Keratinocyte (primary cell): Measurements from ENCODE around the gene CHST14. TPM values are rescaled to one million over a fixed set of nuclear protein-coding genes. Genes with fewer than 3 reads are reported as not detected.

Experiments
- DNase-seq: peaks from one replicate; pipeline ENCODE4 v3.0.0-alpha.2; 2011; ENCODE audit warnings: low read depth, missing footprints, low spot score
- FAIRE-seq: peaks from 2 replicates; lab custom pipeline; 2011; peaks lifted over from hg19 to GRCh38; lab: Jason Lieb, UNC
- H2AFZ ChIP-seq: 2 replicates; pipeline ENCODE4 v1.6.0; 2012; ENCODE audit warnings: low read length, control low read depth, inconsistent platforms; ENCODE audit not compliant: control insufficient read depth
- H3K27ac ChIP-seq: 2 replicates; pipeline ENCODE4 v1.5.1; 2011; ENCODE audit warnings: low read length; ENCODE audit not compliant: control insufficient read depth, insufficient read depth
- H3K27me3 ChIP-seq: 3 replicates; pipeline ENCODE4 v1.6.0; 2011; ENCODE audit warnings: low read length; ENCODE audit not compliant: control insufficient read depth, insufficient read depth; ENCODE audit errors: extremely low read depth
- H3K36me3 ChIP-seq, 2 experiments: 2 replicates in 1 of 2; 3 replicates in 1 of 2; pipeline ENCODE4 v1.5.1; 2011; ENCODE audit warnings: low read length in 2 of 2, mild to moderate bottlenecking in 1 of 2; ENCODE audit not compliant: control insufficient read depth in 2 of 2, insufficient read depth in 2 of 2; ENCODE audit errors: extremely low read depth in 1 of 2
- H3K4me1 ChIP-seq: 3 replicates; pipeline ENCODE4 v1.5.1; 2011; ENCODE audit warnings: low read length; ENCODE audit not compliant: control insufficient read depth, insufficient read depth; ENCODE audit errors: extremely low read depth
- H3K4me2 ChIP-seq: 3 replicates; pipeline ENCODE4 v1.6.0; 2011; ENCODE audit warnings: low read depth, low read length; ENCODE audit not compliant: control insufficient read depth, insufficient read depth; ENCODE audit errors: extremely low read depth
- H3K4me3 ChIP-seq, 3 experiments: fragments of 200-600 bp in 1 of 3; sonication (generic) in 1 of 3; 2 replicates in 2 of 3; 3 replicates in 1 of 3; pipeline ENCODE4 v1.5.1; 2011 to 2016; ENCODE audit warnings: low read length in 3 of 3, mild to moderate bottlenecking in 3 of 3, control low read depth in 2 of 3, inconsistent platforms in 1 of 3, low read depth in 1 of 3, mixed read lengths in 1 of 3, mixed run types in 1 of 3, moderate library complexity in 1 of 3; ENCODE audit not compliant: control insufficient read depth in 2 of 3, insufficient read depth in 2 of 3; ENCODE audit errors: extremely low read depth in 1 of 3
- H3K79me2 ChIP-seq: 2 replicates; pipeline ENCODE4 v1.6.0; 2012; ENCODE audit warnings: low read length; ENCODE audit not compliant: control insufficient read depth, insufficient read depth
- H3K9ac ChIP-seq: 3 replicates; pipeline ENCODE4 v1.6.0; 2011; ENCODE audit warnings: low read length; ENCODE audit not compliant: control insufficient read depth, insufficient read depth; ENCODE audit errors: extremely low read depth
- H3K9me1 ChIP-seq: 3 replicates; pipeline ENCODE4 v1.6.0; 2011; ENCODE audit warnings: low read length; ENCODE audit not compliant: control insufficient read depth, insufficient read depth; ENCODE audit errors: extremely low read depth
- H3K9me3 ChIP-seq: 2 replicates; pipeline ENCODE4 v1.5.1; 2012; ENCODE audit warnings: low read depth, low read length; ENCODE audit not compliant: control insufficient read depth
- H4K20me1 ChIP-seq: 3 replicates; pipeline ENCODE4 v1.6.0; 2011; ENCODE audit warnings: low read length; ENCODE audit not compliant: control insufficient read depth, insufficient read depth; ENCODE audit errors: extremely low read depth
- EZH2 ChIP-seq: IDR thresholded peaks from one replicate; pipeline ENCODE4 v1.6.1; 2012; ENCODE audit warnings: inconsistent platforms, mild to moderate bottlenecking, low read length, moderate library complexity
- dilution Hi-C: fragments of 300-500 bp; cut with MboI; formaldehyde crosslinking; loops from one replicate; pipeline ENCODE4 v1.7.0; 2020; ENCODE audit warnings: low sequenced_read_pairs; ENCODE audit not compliant: extremely low pct_ligation_motif_present
- polyA plus RNA-seq, 5 experiments: library from polyadenylated mRNA; depleted of rRNA in 3 of 5; stranded (reverse) in 3 of 5; stranded (forward) in 1 of 5; unstranded in 1 of 5; fragments of >200 nt; gene quantifications; 1 replicate in 1 of 5; 2 replicates in 3 of 5; 3 replicates in 1 of 5; pipeline versions ENCODE4 v1.2.1 to v1.2.3, GENCODE V29; 2011 to 2012; ENCODE audit warnings: missing spikeins in 2 of 5, low read depth in 1 of 5, low replicate concordance in 1 of 5
- TF ChIP-seq, protein P1 (sequence below), 3 experiments: IDR thresholded peaks in 1 of 3; conservative IDR thresholded peaks in 1 of 3; optimal IDR thresholded peaks in 1 of 3; 2 replicates in 2 of 3; 3 replicates in 1 of 3; pipeline versions ENCODE3 to v1.5.1; 2011; ENCODE audit warnings: low read length in 3 of 3, mild to moderate bottlenecking in 3 of 3, moderate library complexity in 2 of 3, control low read depth in 1 of 3, inconsistent platforms in 1 of 3; ENCODE audit not compliant: insufficient read depth in 2 of 3; ENCODE audit errors: extremely low read depth in 1 of 3

Gene CHST14
- polyA plus RNA-seq, 1 donor (not counting 4 experiments of a cell fraction or from before 2014, with no cell fraction given), result 1.5 TPM

DNA sequence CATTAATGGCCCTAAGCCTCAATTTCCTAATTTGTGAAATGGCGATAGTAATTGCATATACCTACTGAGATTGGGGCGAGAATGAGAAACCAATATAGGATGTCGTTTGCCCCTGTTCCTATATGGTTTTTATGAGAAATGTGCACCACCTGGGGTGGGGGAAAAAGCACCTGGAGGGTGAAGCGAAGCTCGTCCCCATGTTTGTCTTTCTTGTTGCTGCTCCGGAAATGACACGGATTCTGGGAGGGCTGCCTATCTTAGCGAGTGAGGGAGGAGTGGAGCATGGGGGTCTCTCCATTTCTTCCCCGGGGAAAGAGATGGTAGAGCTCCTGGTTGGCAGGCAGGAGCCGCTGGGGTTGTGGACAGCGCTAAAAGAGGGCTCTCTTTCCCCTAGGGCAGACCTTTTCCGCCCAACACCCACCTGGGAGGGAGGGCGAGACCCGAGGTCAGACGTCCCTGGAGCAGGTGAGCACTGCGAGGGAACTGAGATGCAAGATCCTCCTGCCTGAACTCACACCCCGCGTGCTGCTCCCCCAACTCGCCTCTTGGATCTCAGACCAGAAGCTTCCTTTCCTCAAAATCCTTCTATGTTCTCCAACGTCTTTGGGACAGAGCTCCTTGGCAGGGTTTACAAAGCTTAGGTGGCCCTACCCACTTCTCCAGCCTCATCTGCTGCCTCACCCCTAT is 35.6 kb upstream of the CHST14 start:
- dilution Hi-C loops, result no loop called here
- no peak for FAIRE-seq
- TF ChIP-seq, protein P1, sequence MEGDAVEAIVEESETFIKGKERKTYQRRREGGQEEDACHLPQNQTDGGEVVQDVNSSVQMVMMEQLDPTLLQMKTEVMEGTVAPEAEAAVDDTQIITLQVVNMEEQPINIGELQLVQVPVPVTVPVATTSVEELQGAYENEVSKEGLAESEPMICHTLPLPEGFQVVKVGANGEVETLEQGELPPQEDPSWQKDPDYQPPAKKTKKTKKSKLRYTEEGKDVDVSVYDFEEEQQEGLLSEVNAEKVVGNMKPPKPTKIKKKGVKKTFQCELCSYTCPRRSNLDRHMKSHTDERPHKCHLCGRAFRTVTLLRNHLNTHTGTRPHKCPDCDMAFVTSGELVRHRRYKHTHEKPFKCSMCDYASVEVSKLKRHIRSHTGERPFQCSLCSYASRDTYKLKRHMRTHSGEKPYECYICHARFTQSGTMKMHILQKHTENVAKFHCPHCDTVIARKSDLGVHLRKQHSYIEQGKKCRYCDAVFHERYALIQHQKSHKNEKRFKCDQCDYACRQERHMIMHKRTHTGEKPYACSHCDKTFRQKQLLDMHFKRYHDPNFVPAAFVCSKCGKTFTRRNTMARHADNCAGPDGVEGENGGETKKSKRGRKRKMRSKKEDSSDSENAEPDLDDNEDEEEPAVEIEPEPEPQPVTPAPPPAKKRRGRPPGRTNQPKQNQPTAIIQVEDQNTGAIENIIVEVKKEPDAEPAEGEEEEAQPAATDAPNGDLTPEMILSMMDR (optimal IDR thresholded peaks at IDR 0.05 in 1 of 3, IDR thresholded peaks at IDR 0.05 in 1 of 3, conservative IDR thresholded peaks at IDR 0.05 in 1 of 3; ENCODE audit: extremely low read depth in 1 of 3, insufficient read depth in 2 of 3, low read length in 3 of 3), result no peak
- TF ChIP-seq EZH2, result no peak
- H3K79me2 ChIP-seq, result no peaks in the 10 kb centered on the region
- no peaks in the 10 kb centered on the region for H3K9me1 ChIP-seq
- H3K36me3 ChIP-seq, result no peaks in the 10 kb centered on the region
- H2AFZ ChIP-seq, result no peak overlapping the region
- H3K27me3 ChIP-seq, result peaks cover 50% of the 10 kb centered on the region
- no peak overlapping the region for H3K4me2 ChIP-seq
- H3K4me1 ChIP-seq, result peaks cover 27% of the 10 kb centered on the region
- H3K27ac ChIP-seq, result no peak overlapping the region
- no peaks in the 10 kb centered on the region for H4K20me1 ChIP-seq
- H3K9me3 ChIP-seq, result no peaks in the 10 kb centered on the region
- H3K4me3 ChIP-seq, result no peak overlapping the region
- no peak overlapping the region for H3K9ac ChIP-seq
- no peak for DNase-seq

DNA sequence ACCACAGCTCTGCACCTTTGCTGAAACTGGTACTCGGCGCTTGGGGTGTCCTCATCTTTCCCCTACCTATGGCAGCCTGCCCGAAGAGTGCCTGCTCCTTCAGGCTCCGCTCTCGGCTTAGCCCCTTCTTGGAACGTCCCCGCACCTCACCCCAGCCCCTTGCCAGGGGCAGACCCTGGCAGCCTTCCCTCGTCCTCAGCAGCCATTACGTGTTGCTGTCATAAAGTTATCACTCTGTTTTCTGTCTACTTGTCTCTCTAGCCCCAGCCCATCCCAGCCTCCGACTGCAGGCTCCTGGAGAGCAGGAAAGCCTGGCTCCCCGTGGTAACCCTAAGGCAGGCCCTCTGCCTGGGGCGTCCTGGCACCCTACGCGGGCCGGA is 35.1 kb upstream of the CHST14 start:
- H3K27me3 ChIP-seq, result peaks cover 50% of the 10 kb centered on the region
- dilution Hi-C loops, result no loop called here
- H3K9me1 ChIP-seq, result no peaks in the 10 kb centered on the region
- peak overlapping the region; percentile 7 to 32 (median 11) for H3K4me3 ChIP-seq
- no peaks in the 10 kb centered on the region for H3K79me2 ChIP-seq
- no peak for FAIRE-seq
- peak overlapping the region; percentile 63 for H3K4me2 ChIP-seq
- H4K20me1 ChIP-seq, result no peaks in the 10 kb centered on the region
- H3K36me3 ChIP-seq, result no peaks in the 10 kb centered on the region
- DNase-seq, result no peak
- H3K27ac ChIP-seq, result no peak overlapping the region
- H3K9ac ChIP-seq, result no peak overlapping the region
- H3K4me1 ChIP-seq, result peaks cover 26% of the 10 kb centered on the region
- H2AFZ ChIP-seq, result no peak overlapping the region
- TF ChIP-seq, protein P1 (optimal IDR thresholded peaks at IDR 0.05 in 1 of 3, IDR thresholded peaks at IDR 0.05 in 1 of 3, conservative IDR thresholded peaks at IDR 0.05 in 1 of 3; ENCODE audit: extremely low read depth in 1 of 3, insufficient read depth in 2 of 3, low read length in 3 of 3), result no peak
- peak; percentile 79 for TF ChIP-seq EZH2
- H3K9me3 ChIP-seq, result no peaks in the 10 kb centered on the region
